Neuron (in vitro differentiated cells): Measurements from ENCODE around the gene STAT5B.
"Not testable (repeated sequence)": the region's sequence is repeated elsewhere in the genome, so short reads cannot be mapped to it uniquely, and the experiment has no call there.

Source experiments
- H2AFZ ChIP-seq: one replicate; pipeline ENCODE4 v1.6.1; 2013; ENCODE audit warnings: low read depth, mild to moderate bottlenecking, inconsistent platforms, low read length, moderate library complexity
- H3K27me3 ChIP-seq: one replicate; pipeline ENCODE4 v1.6.1; 2013; ENCODE audit warnings: low read length; ENCODE audit not compliant: insufficient read depth
- H3K36me3 ChIP-seq: one replicate; pipeline ENCODE4 v1.6.1; 2013; ENCODE audit warnings: low read length; ENCODE audit not compliant: insufficient read depth
- H3K4me1 ChIP-seq: one replicate; pipeline ENCODE4 v1.6.1; 2013; ENCODE audit warnings: low read length; ENCODE audit not compliant: insufficient read depth
- H3K4me3 ChIP-seq: 2 replicates; pipeline ENCODE4 v1.5.1; 2013; ENCODE audit warnings: mild to moderate bottlenecking, low read length, moderate library complexity
- H3K9me3 ChIP-seq: one replicate; pipeline ENCODE4 v1.6.1; 2013; ENCODE audit warnings: low read length

The STAT5B gene

DNA sequence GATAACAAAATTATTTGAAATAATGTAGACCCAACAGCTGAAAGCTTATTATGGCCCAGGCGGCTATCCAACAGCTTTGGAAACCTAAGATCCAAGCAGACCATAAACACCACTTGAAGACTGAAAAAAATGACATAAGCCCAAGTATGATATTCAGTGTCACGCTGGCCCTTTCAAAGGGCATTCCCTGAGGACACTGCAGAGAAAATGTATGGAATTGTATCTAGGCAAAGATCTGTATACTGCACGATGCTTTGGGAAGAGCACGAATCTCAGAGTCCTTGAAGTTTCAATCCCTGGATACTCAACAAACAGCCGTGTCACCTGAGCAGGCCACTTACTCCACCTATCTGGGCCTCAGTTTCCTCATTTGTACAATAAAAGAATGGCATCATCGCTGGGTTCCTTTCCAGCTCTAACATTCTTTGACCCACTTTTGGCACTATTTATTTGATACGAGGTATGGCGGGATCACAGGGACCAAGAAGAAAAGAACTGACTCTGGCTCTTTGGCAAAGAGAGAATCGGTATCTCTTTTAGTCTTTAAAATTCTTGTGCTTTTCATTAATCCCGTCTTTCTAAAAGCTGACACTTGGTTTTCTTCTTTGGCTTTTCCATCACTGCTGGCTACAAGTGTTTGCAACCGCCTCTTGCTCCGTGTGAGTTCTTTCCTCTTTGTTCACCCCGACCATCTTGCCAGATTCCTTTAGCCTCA is 1.2 kb downstream of the STAT5B start:
- peaks cover 35% of the 10 kb centered on the region for H3K4me1 ChIP-seq
- peak overlapping the region; percentile 93 for H3K4me3 ChIP-seq
- no peaks in the 10 kb centered on the region for H3K27me3 ChIP-seq
- H3K9me3 ChIP-seq: no peaks in the 10 kb centered on the region
- peak overlapping the region; percentile 95 for H2AFZ ChIP-seq
- H3K36me3 ChIP-seq: no peaks in the 10 kb centered on the region

DNA sequence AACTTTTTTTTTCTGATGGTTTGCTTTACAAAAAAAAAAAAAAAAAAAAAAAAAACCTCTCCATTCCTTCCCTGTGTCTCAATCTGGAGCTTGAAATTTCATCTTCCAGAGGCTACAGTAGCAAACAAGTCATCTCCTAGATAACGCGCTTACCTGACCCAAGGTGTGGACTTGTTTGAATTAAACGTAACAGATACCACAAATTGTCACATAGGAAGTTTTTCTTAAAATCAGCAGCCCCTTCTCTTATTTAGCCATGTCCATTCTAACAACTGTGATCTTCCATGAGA is 2.0 kb downstream of the STAT5B start:
- no peaks in the 10 kb centered on the region for H3K9me3 ChIP-seq
- no peaks in the 10 kb centered on the region for H3K36me3 ChIP-seq
- peaks cover 35% of the 10 kb centered on the region for H3K4me1 ChIP-seq
- no peak overlapping the region for H2AFZ ChIP-seq
- H3K4me3 ChIP-seq: peak overlapping the region; percentile 93
- H3K27me3 ChIP-seq: no peaks in the 10 kb centered on the region

GRCh38 chr17:42273474-42274252 is 2.5 kb downstream of the STAT5B start:
- H2AFZ ChIP-seq: no peak overlapping the region
- no peaks in the 10 kb centered on the region for H3K9me3 ChIP-seq
- no peaks in the 10 kb centered on the region for H3K36me3 ChIP-seq
- H3K4me3 ChIP-seq: peak overlapping the region; percentile 93
- H3K27me3 ChIP-seq: no peaks in the 10 kb centered on the region
- peaks cover 35% of the 10 kb centered on the region for H3K4me1 ChIP-seq

DNA sequence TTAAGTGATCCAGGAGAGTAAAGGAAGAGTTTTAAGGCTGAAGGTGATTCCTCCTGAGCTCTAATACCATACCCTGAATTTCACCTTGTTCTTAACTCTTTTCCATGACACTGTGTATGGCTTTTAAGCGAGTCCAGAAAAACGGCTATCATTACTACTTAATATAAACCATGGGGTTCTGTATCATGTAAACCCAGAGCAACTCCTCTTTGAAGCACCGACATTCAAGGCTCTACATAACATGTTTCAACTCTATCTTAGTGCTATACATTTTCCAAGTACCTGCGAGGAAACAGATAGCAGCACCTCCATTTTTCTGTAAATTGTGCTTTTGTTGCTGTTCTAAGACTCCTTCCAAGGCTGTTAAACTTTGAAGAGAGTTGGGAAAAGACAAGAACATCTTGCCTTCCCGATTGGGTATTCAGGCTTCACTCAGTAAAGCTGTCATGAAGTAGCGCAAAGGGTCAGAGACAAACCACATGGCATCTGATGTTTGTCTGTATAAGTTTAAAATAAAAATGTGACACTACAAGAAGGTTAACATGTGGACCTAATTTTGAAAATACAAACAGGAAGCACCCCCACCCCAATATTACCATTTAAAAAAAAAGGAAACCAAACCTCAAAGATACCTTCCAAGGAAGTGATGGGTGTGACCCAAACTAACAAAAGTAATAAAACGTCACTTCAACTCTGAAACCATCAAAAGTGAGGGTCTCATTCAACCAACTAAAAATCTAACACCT is 3.9 kb downstream of the STAT5B start:
- Histone ChIP-seq H3K9me3 (no peaks in the 10 kb centered on the region), H3K4me3 (no peak overlapping the region), H3K4me1 (peaks cover 33% of the 10 kb centered on the region), H3K36me3 (no peaks in the 10 kb centered on the region), H3K27me3 (no peaks in the 10 kb centered on the region), H2AFZ (no peak overlapping the region)

DNA sequence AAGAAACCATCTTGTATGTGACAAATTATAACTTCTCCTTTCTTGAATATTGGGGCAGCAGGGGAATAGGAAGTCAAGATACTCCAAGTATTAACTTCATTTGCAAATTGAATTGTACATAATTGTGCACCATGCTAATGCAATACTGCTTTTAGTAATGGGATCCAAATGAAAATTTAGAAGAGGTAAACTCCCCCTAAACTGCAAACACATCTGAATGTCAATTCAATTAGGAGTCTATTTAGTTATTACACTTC is 4.5 kb downstream of the STAT5B start:
- H3K4me1 ChIP-seq: peaks cover 27% of the 10 kb centered on the region
- H2AFZ ChIP-seq: no peak overlapping the region
- no peaks in the 10 kb centered on the region for H3K27me3 ChIP-seq
- no peaks in the 10 kb centered on the region for H3K36me3 ChIP-seq
- no peaks in the 10 kb centered on the region for H3K9me3 ChIP-seq
- H3K4me3 ChIP-seq: no peak overlapping the region

- peaks cover 25% of the 10 kb centered on the region for H3K4me1 ChIP-seq
- H3K27me3 ChIP-seq: no peaks in the 10 kb centered on the region
- no peak overlapping the region for H3K4me3 ChIP-seq
- no peak overlapping the region for H2AFZ ChIP-seq
- no peaks in the 10 kb centered on the region for H3K9me3 ChIP-seq
- H3K36me3 ChIP-seq: no peaks in the 10 kb centered on the region
These were observed 5.0 kb downstream of the STAT5B start for GRCh38 chr17:42271006-42271778.

DNA sequence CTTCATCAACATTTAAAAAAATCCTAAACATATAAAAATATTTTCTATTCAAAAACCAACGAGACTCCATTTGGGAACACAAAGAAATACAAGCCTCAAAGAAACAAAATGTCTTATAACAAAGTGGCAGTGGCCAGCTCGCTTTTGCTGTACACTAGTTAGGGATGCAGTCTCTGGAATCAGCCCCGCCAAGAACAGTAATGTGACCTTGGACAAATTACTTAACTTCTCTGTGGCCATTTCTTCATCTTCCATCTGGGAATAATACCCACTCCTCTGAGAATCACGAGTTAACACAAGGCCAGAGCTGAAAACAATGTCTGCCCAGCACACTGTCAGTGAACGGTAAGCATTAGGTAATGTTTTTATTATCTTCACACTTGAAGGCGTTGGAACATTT is 5.6 kb downstream of the STAT5B start:
- no peak overlapping the region for H3K4me3 ChIP-seq
- H3K4me1 ChIP-seq: peaks cover 25% of the 10 kb centered on the region
- no peaks in the 10 kb centered on the region for H3K9me3 ChIP-seq
- H3K36me3 ChIP-seq: no peaks in the 10 kb centered on the region
- no peak overlapping the region for H2AFZ ChIP-seq
- no peaks in the 10 kb centered on the region for H3K27me3 ChIP-seq

- no peaks in the 10 kb centered on the region for H3K27me3 ChIP-seq
- no peak overlapping the region for H2AFZ ChIP-seq
- no peaks in the 10 kb centered on the region for H3K36me3 ChIP-seq
- no peaks in the 10 kb centered on the region for H3K9me3 ChIP-seq
- H3K4me1 ChIP-seq: peaks cover 25% of the 10 kb centered on the region
- H3K4me3 ChIP-seq: no peak overlapping the region
These were observed 6.0 kb downstream of the STAT5B start for GRCh38 chr17:42270170-42270535.

DNA sequence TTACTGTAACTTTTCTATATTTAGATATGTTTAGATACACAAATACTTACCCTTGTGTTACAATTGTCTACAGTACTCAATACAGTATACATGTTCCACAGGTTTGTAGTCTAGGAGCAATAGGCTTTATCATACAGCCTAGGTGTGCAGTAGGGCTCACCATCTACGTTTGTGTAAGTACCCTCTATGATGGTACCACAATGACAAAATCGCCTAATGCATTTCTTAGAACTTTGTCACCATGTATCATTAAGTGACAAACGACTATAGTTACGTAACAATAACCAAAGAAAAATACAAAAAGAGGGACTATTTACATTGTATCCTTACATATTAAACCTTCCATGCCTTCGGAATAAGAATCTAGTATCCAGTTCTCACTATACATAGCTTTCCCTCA is 8.0 kb downstream of the STAT5B start:
- no peaks in the 10 kb centered on the region for H3K9me3 ChIP-seq
- H3K4me3 ChIP-seq: no peak overlapping the region
- H3K4me1 ChIP-seq: peaks cover 12% of the 10 kb centered on the region
- H3K36me3 ChIP-seq: no peaks in the 10 kb centered on the region
- H3K27me3 ChIP-seq: no peaks in the 10 kb centered on the region
- no peak overlapping the region for H2AFZ ChIP-seq

DNA sequence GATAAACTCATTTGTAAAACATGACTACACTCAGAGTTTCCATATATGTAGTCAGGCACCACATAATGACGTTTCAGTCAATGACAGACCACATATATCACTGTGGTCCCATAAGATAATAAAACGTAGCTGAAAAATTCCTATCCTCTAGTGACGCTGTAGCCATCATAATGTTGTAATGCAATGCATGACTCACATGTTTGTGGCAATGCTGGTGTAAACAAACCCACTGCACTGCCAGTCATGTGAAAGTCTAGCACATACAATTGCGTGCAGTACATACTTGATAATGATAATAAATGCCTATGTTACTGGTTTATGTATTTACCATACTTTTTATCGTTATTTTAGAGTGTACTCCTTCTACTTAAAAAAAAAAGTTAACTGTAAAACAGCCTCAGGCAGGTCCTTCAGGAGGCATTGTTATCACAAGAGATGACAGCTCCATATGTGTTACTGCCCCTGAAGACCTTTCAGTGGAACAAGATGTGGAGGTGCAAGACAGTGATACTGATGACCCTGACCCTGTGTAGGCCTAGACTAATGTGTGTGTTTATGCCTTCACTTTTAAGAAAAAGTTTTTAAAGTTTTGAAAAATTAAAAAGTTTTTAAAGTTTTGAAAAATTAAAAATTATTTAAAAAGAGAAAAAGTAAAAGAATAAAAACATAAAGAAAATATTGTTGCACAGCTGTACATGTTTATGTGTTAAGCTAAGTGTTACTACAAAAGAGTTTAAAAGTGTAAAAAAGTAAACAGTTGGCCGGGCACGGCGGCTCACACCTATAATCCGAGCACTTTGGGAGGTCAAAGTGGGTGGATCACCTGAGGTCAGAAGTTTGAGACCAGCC is 9.0 kb downstream of the STAT5B start:
- H3K4me1 ChIP-seq: peaks cover 1% of the 10 kb centered on the region
- no peak overlapping the region for H2AFZ ChIP-seq
- H3K4me3 ChIP-seq: no peak overlapping the region
- no peaks in the 10 kb centered on the region for H3K9me3 ChIP-seq
- H3K36me3 ChIP-seq: no peaks in the 10 kb centered on the region
- no peaks in the 10 kb centered on the region for H3K27me3 ChIP-seq

- no peaks in the 10 kb centered on the region for H3K4me1 ChIP-seq
- no peaks in the 10 kb centered on the region for H3K9me3 ChIP-seq
- no peaks in the 10 kb centered on the region for H3K27me3 ChIP-seq
These were observed 9.7 kb downstream of the STAT5B start for GRCh38 chr17:42266462-42266861.

GRCh38 chr17:42264366-42264765 is 11.8 kb downstream of the STAT5B start:
- H3K4me1 ChIP-seq, H3K36me3 ChIP-seq, H3K27me3 ChIP-seq, H2AFZ ChIP-seq, H3K9me3 ChIP-seq, H3K4me3 ChIP-seq: not testable (repeated sequence)

More at GRCh38 chr17:42266462-42266861, 9.7 kb downstream of the STAT5B start:
- Histone ChIP-seq H3K36me3 (no peaks in the 10 kb centered on the region), H3K4me3 (no peak overlapping the region), H2AFZ (no peak overlapping the region)
